NCI-H446 treated with DMSO at 0.1 percent for 48 hours (cell line): ENCODE data around the gene GPR34.

Source experiments
- DNase-seq: peaks from one replicate; lab custom pipeline; 2025; lab: John Stamatoyannopoulos, UW

GPR34 gene

DNA sequence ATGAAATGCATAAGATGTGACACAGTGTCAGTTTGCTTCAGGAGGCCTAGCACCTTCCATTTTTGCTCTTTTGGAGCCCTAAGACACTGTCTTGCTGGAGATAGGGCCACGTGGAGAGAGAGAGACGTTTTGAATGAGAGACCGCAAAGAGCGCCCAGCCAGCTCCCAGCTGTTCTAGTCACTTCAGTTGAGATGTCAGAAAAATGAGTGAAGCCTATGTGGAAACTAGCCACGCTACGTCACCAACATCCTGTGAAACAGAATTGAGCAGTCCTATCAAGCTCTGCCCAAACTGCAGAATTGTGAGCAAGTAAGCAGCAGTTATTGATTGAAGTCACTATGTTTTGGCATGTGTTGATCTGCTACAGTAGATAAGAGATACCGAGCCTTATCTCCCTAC is 48.3 kb downstream of the GPR34 start:
- DNase-seq: no peak

DNA sequence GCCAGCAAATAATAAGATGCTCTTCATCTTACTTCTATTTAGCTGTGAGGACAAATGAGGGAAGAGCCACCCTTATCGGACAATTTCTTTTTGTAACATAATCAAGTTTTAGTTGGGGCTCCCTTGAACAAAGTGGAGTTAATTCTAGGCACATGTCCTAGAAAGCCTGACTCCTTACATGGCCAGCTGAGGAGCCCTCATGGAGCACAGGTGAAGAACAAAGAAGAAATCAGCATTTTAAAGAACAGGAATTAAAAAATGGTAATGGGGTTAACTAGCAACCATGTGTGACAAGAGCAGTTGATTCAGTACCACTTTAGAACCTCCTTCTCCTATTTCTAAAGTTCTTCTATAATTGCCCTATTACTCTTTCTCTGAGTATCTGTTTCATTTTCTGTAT is 51.1 kb downstream of the GPR34 start:
- no peak for DNase-seq
